HCT116 (cell line): ENCODE results near the gene SYNGR1. TPM values are rescaled to one million over a fixed set of nuclear protein-coding genes. Genes with fewer than 3 reads are reported as not detected.

Experiments
- ATAC-seq: fragments of 200-7000 bp; cut with Tn5 transposase; 2 replicates; pipeline ENCODE4 v1.9.1; 2020; ENCODE audit warnings: mild to moderate bottlenecking, moderate library complexity
- BruUV-seq: library from RNA; stranded (reverse); fragments of 400-500 nt; replicated peaks from 2 replicates; lab custom pipeline; 2021; lab: Mats Ljungman, UMichigan
- CTCF ChIA-PET: fragments of 300-600 bp; sonication (Branson Sonifier 250); formaldehyde crosslinking; loops from one replicate; lab custom pipeline; 2021; ENCODE audit warnings: antibody characterized with exemption; lab: Charles Lee
- POLR2A ChIA-PET: fragments of 300-600, 350-600 bp; sonication (Branson Sonifier 250); formaldehyde crosslinking; loops from one replicate; lab custom pipeline; 2021; ENCODE audit warnings: antibody characterized with exemption; lab: Charles Lee
- RAD21 ChIA-PET, 2 experiments: fragments of 300-600 bp; sonication (Branson Sonifier 250); formaldehyde crosslinking; loops; one replicate each; lab custom pipeline; 2023; ENCODE audit warnings: low total read pairs in 2 of 2; ENCODE audit not compliant: uncharacterized antibody in 2 of 2, unreplicated experiment in 2 of 2, low non-redundant PET in 1 of 2; lab: Charles Lee
- DNase-seq: peaks from one replicate; pipeline ENCODE4 v3.0.0-alpha.2; 2010; ENCODE audit warnings: low read depth, low spot score
- H2AFZ ChIP-seq: fragments of 200-600 bp; shearing (Covaris generic), sonication (generic); 2 replicates; pipeline ENCODE4 v1.6.1; 2017; ENCODE audit warnings: low read depth, mixed run types, mixed read lengths, antibody characterized with exemption, low read length; ENCODE audit not compliant: poor library complexity, severe bottlenecking
- H3K27ac ChIP-seq: 2 replicates; pipeline ENCODE4 v1.5.1; 2012; ENCODE audit warnings: low read depth, low read length
- H3K27me3 ChIP-seq: fragments of 200-600 bp; sonication (generic); 2 replicates; pipeline ENCODE4 v1.6.1; 2016; ENCODE audit warnings: mixed run types, low read length, mixed read lengths; ENCODE audit not compliant: insufficient read depth
- H3K36me3 ChIP-seq, 2 experiments: fragments of 200-500 bp in 1 of 2; fragments of 200-600 bp in 1 of 2; sonication (Bioruptor generic) in 1 of 2; sonication (generic) in 1 of 2; 2 replicates each; pipeline versions ENCODE4 v1.5.1 to v1.6.1; 2014 to 2016; ENCODE audit warnings: low read length in 2 of 2, inconsistent platforms in 1 of 2, mixed read lengths in 1 of 2, mixed run types in 1 of 2; ENCODE audit not compliant: insufficient read depth in 2 of 2, control insufficient read depth in 1 of 2
- H3K4me1 ChIP-seq, 2 experiments: fragments of 200-600 bp in 1 of 2; sonication (generic) in 1 of 2; 2 replicates each; pipeline versions ENCODE4 v1.5.1 to v1.6.1; 2012 to 2017; ENCODE audit warnings: low read length in 2 of 2, inconsistent platforms in 1 of 2, mild to moderate bottlenecking in 1 of 2, mixed read lengths in 1 of 2, mixed run types in 1 of 2, moderate library complexity in 1 of 2; ENCODE audit not compliant: insufficient read depth in 2 of 2, control insufficient read depth in 1 of 2
- H3K4me2 ChIP-seq: fragments of 200-600 bp; sonication (generic); 2 replicates; pipeline ENCODE4 v1.6.1; 2017; ENCODE audit warnings: mixed run types, low read length, mixed read lengths
- H3K4me3 ChIP-seq, 2 experiments: fragments of 200-600 bp in 1 of 2; sonication (generic) in 1 of 2; replicated peaks in 1 of 2; 2 replicates each; pipeline ENCODE4 v1.5.1; 2011 to 2016; ENCODE audit warnings: low read length in 2 of 2, control low read depth in 1 of 2, low read depth in 1 of 2, mild to moderate bottlenecking in 1 of 2, mixed read lengths in 1 of 2, mixed run types in 1 of 2
- H3K79me2 ChIP-seq: fragments of 200-600 bp; sonication (generic); 2 replicates; pipeline ENCODE4 v1.6.1; 2017; ENCODE audit warnings: mild to moderate bottlenecking, mixed run types, low read length, moderate library complexity, mixed read lengths; ENCODE audit not compliant: insufficient read depth
- H3K9ac ChIP-seq: fragments of 200-600 bp; sonication (generic); 2 replicates; pipeline ENCODE4 v1.6.1; 2016; ENCODE audit warnings: low read length, mixed read lengths
- H3K9me2 ChIP-seq: fragments of 200-600 bp; sonication (generic), shearing (Covaris generic); 2 replicates; pipeline ENCODE4 v1.6.1; 2017; ENCODE audit warnings: mixed run types, mild to moderate bottlenecking, moderate library complexity; ENCODE audit not compliant: insufficient read depth
- H3K9me3 ChIP-seq, 2 experiments: fragments of 200-500 bp in 1 of 2; fragments of 200-600 bp in 1 of 2; sonication (Bioruptor generic) in 1 of 2; sonication (generic) in 1 of 2; 2 replicates each; pipeline ENCODE4 v1.6.1; 2014 to 2017; ENCODE audit warnings: low read length in 2 of 2, mixed read lengths in 2 of 2, inconsistent platforms in 1 of 2, low read depth in 1 of 2, mild to moderate bottlenecking in 1 of 2, mixed run types in 1 of 2, moderate library complexity in 1 of 2; ENCODE audit not compliant: control insufficient read depth in 1 of 2, insufficient read depth in 1 of 2
- H4K20me1 ChIP-seq: fragments of 200-600 bp; sonication (generic), shearing (Covaris generic); 2 replicates; pipeline ENCODE4 v1.6.1; 2017; ENCODE audit warnings: mixed run types, mild to moderate bottlenecking, moderate library complexity; ENCODE audit not compliant: insufficient read depth
- ATF3 ChIP-seq: IDR thresholded peaks from 2 replicates; pipeline ENCODE4 v1.6.1; 2012
- CEBPB ChIP-seq: IDR thresholded peaks from 2 replicates; pipeline ENCODE4 v1.6.1; 2012; ENCODE audit warnings: low read depth
- ELF1 ChIP-seq: IDR thresholded peaks from 2 replicates; pipeline ENCODE4 v1.6.1; 2012; ENCODE audit warnings: low read depth, borderline replicate concordance
- EZH2 ChIP-seq: fragments of 200-600 bp; sonication (generic); IDR thresholded peaks from 2 replicates; pipeline ENCODE4 v1.6.1; 2017; ENCODE audit warnings: antibody characterized with exemption, mixed run types
- EZH2phosphoT487 ChIP-seq: fragments of 200-600 bp; IDR thresholded peaks from 2 replicates; pipeline ENCODE4 v1.6.1; 2018; ENCODE audit warnings: antibody characterized with exemption, borderline replicate concordance
- JUND ChIP-seq: IDR thresholded peaks from 2 replicates; pipeline ENCODE4 v1.6.1; 2012
- POLR2A ChIP-seq: IDR thresholded peaks from 2 replicates; pipeline ENCODE4 v1.7.0; 2011; ENCODE audit warnings: borderline replicate concordance; ENCODE audit not compliant: insufficient read depth, insufficient read length; ENCODE audit errors: extremely low read depth
- POLR2AphosphoS5 ChIP-seq: IDR thresholded peaks from 2 replicates; pipeline ENCODE4 v1.6.1; 2011; ENCODE audit warnings: mild to moderate bottlenecking, low read depth, low read length, moderate library complexity
- RAD21 ChIP-seq: IDR thresholded peaks from 2 replicates; pipeline ENCODE4 v1.6.1; 2012; ENCODE audit warnings: low read depth, mild to moderate bottlenecking
- REST ChIP-seq: IDR thresholded peaks from 2 replicates; pipeline ENCODE4 v1.6.1; 2012; ENCODE audit warnings: low read depth
- SIN3A ChIP-seq: IDR thresholded peaks from 2 replicates; pipeline ENCODE4 v1.6.1; 2012; ENCODE audit warnings: low read depth
- SP1 ChIP-seq: IDR thresholded peaks from 2 replicates; pipeline ENCODE4 v1.6.1; 2012; ENCODE audit warnings: low read depth
- SRF ChIP-seq: IDR thresholded peaks from 2 replicates; pipeline ENCODE4 v1.6.1; 2012; ENCODE audit warnings: low read depth
- TCF7L2 ChIP-seq: IDR thresholded peaks from 2 replicates; pipeline ENCODE4 v1.7.0; 2011; ENCODE audit warnings: borderline replicate concordance, inconsistent platforms; ENCODE audit not compliant: insufficient read depth, insufficient read length; ENCODE audit errors: extremely low read depth
- YY1 ChIP-seq: IDR thresholded peaks from 2 replicates; pipeline ENCODE4 v1.6.1; 2011; ENCODE audit warnings: low read length, low read depth, moderate library complexity, mild to moderate bottlenecking; ENCODE audit not compliant: insufficient replicate concordance; ENCODE audit errors: extremely low read depth
- ZBTB33 ChIP-seq: IDR thresholded peaks from 2 replicates; pipeline ENCODE4 v1.6.1; 2011; ENCODE audit warnings: mild to moderate bottlenecking, low read length, moderate library complexity; ENCODE audit not compliant: insufficient replicate concordance; ENCODE audit errors: extremely low read depth
- ZFX ChIP-seq: fragments of 450-650 bp; IDR thresholded peaks from 2 replicates; pipeline ENCODE4 v1.6.1; 2017
- ZNF274 ChIP-seq: fragments of 200-500 bp; sonication (Bioruptor generic); IDR thresholded peaks from 2 replicates; pipeline ENCODE4 v1.6.1; 2014; ENCODE audit warnings: mild to moderate bottlenecking, low read depth, low read length, inconsistent platforms
- intact Hi-C: fragments of 100-400 bp; cut with micrococcal nuclease; formaldehyde crosslinking; loops from 2 replicates; pipeline ENCODE4 v1.10.0; 2022
- total RNA-seq: library from RNA; stranded (reverse); gene quantifications from one replicate; pipeline ENCODE4 v1.2.1, GENCODE V29; 2021; ENCODE audit not compliant: unreplicated experiment
- TF ChIP-seq, protein P1 (sequence below): IDR thresholded peaks from 2 replicates; pipeline ENCODE4 v1.6.1; 2012

SYNGR1 gene
- total RNA-seq, 1 experiment from 2014 or later, result 20.7 TPM

GRCh38 chr22:39388261-39389011 lies 38.6 kb downstream of the SYNGR1 start (continued):
- no peak for TF ChIP-seq RAD21

DNA sequence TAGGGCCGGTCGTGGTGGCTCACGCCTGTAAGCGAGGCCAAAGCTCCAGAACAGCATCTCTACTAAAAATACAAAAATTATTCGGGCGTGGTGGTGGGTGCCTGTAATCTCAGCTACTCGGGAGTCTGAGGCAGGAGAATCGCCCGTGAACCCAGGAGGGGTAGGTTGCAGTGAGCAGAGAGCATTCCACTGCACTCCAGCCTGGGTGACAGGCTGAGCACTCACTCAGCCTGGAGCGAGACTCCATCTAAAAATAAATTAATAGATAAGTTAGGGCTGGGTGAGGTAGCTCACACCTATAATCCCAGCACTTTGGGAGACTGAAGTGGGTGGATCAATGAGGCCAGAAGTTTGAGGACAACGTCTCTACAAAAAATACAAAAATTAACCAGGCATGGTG lies 39.6 kb downstream of the SYNGR1 start:
- Histone ChIP-seq H3K36me3 (no peaks in the 10 kb centered on the region), H3K9me3 (no peaks in the 10 kb centered on the region), H3K9ac (no peak overlapping the region), H3K27me3 (no peaks in the 10 kb centered on the region), H3K79me2 (no peaks in the 10 kb centered on the region), H2AFZ (no peak overlapping the region), H3K27ac (no peak overlapping the region), H3K4me3 (no peak overlapping the region), H3K9me2 (no peaks in the 10 kb centered on the region), H3K4me1 (peaks cover 0 to 16% of the 10 kb centered on the region in 2 experiments; a peak in 1 of 4 replicates), H3K4me2 (no peak overlapping the region), H4K20me1 (no peaks in the 10 kb centered on the region)
- ChIA-PET CTCF (interaction anchor here (0.7 kb wide), 1 partner anchor 17 kb away, joined by 3 read pairs; no protein-coding TSS in a partner anchor), POLR2A (interaction anchor here (0.7 kb wide), 1 partner anchor 62 kb away, joined by 3 read pairs; no protein-coding TSS in a partner anchor), RAD21 (no interaction called here)
- intact Hi-C loops, result no loop called here
- ATAC-seq (no peak), DNase-seq (no peak)
- BruUV-seq, result no TSS peak
- TF ChIP-seq CEBPB, result no peak
- TF ChIP-seq, protein P1, sequence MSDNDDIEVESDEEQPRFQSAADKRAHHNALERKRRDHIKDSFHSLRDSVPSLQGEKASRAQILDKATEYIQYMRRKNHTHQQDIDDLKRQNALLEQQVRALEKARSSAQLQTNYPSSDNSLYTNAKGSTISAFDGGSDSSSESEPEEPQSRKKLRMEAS, result no peak
- no peak for TF ChIP-seq JUND
- TF ChIP-seq RAD21, result no peak
- no peak for TF ChIP-seq POLR2AphosphoS5
- TF ChIP-seq EZH2phosphoT487, result no peak
- no peak for TF ChIP-seq SP1
- no peak for TF ChIP-seq ATF3
- no peak for TF ChIP-seq YY1
- TF ChIP-seq ZBTB33, result no peak
- no peak for TF ChIP-seq SIN3A
- TF ChIP-seq REST, result no peak
- no peak for TF ChIP-seq TCF7L2
- TF ChIP-seq ZFX, result no peak
- TF ChIP-seq SRF, result no peak
- TF ChIP-seq ZNF274, result no peak
- TF ChIP-seq EZH2, result no peak
- no peak for TF ChIP-seq ELF1
- no peak for TF ChIP-seq POLR2A
